GM21825 (cell line): Measurements from ENCODE around the gene SCAANT1.

Experiments used
- ATAC-seq: cut with Tn5 transposase; IDR thresholded peaks from one replicate; pipeline ENCODE4 v1.9.1; 2021; ENCODE audit warnings: mild to moderate bottlenecking, moderate library complexity; ENCODE audit not compliant: unreplicated experiment

Gene SCAANT1

GRCh38 chr3:63934041-63934866 lies 22.1 kb upstream of the SCAANT1 start:
- ATAC-seq: no peak

GRCh38 chr3:63933459-63933858 lies 21.3 kb upstream of the SCAANT1 start:
- peak; percentile 66 for ATAC-seq

GRCh38 chr3:63932509-63933212 lies 20.5 kb upstream of the SCAANT1 start:
- no peak for ATAC-seq

- ATAC-seq: no peak
Measured at GRCh38 chr3:63931290-63931689, 19.1 kb upstream of the SCAANT1 start.

- peak; percentile 79 for ATAC-seq
Measured at GRCh38 chr3:63927422-63928280, 15.5 kb upstream of the SCAANT1 start.

- ATAC-seq: no peak
Measured at GRCh38 chr3:63926309-63926708, 14.1 kb upstream of the SCAANT1 start.

GRCh38 chr3:63922491-63923199 lies 10.5 kb upstream of the SCAANT1 start:
- ATAC-seq: no peak

GRCh38 chr3:63921741-63922482 lies 9.7 kb upstream of the SCAANT1 start:
- peak; percentile 82 for ATAC-seq

- ATAC-seq: no peak
Measured at GRCh38 chr3:63920001-63920400, 7.8 kb upstream of the SCAANT1 start.

- no peak for ATAC-seq
Measured at GRCh38 chr3:63918321-63918720, 6.1 kb upstream of the SCAANT1 start.

- ATAC-seq: no peak
Measured at GRCh38 chr3:63914312-63914711, 2.1 kb upstream of the SCAANT1 start.

- peak; percentile 24 for ATAC-seq
Measured at GRCh38 chr3:63912768-63913588, 795 bp upstream of the SCAANT1 start.

- no peak for ATAC-seq
Measured at GRCh38 chr3:63911509-63911872, 692 bp downstream of the SCAANT1 start.

GRCh38 chr3:63910891-63911290 lies 1.3 kb downstream of the SCAANT1 start:
- no peak for ATAC-seq

- no peak for ATAC-seq
Measured at GRCh38 chr3:63910001-63910400, 2.2 kb downstream of the SCAANT1 start.

GRCh38 chr3:63909431-63909830 lies 2.8 kb downstream of the SCAANT1 start:
- ATAC-seq: no peak

- no peak for ATAC-seq
Measured at GRCh38 chr3:63908776-63909175, 3.4 kb downstream of the SCAANT1 start.

- no peak for ATAC-seq
Measured at GRCh38 chr3:63908081-63908736, 4.0 kb downstream of the SCAANT1 start.
